GM10248 (cell line): ENCODE measurements around the gene SLC7A5.
"Not testable (repeated sequence)": the region's sequence is repeated elsewhere in the genome, so short reads cannot be mapped to it uniquely, and the experiment has no call there.

ENCODE experiments used
- CTCF ChIA-PET: fragments of 300-600 bp; sonication (Branson Sonifier 250); formaldehyde crosslinking; extraction: SDS; loops from one replicate; lab custom pipeline; 2021; ENCODE audit warnings: antibody characterized with exemption; lab: Yijun Ruan, JAX
- POLR2A ChIA-PET: fragments of 350-650 bp; sonication (Branson Sonifier 250); formaldehyde crosslinking; extraction: SDS; loops from one replicate; lab custom pipeline; 2020; ENCODE audit warnings: antibody characterized with exemption; lab: Yijun Ruan, JAX
- DNase-seq: peaks from one replicate; pipeline ENCODE4 v3.0.0; 2012; ENCODE audit errors: extremely low spot score
- CTCF ChIP-seq: IDR thresholded peaks from 2 replicates; pipeline ENCODE4 v1.5.1; 2012; ENCODE audit warnings: mild to moderate bottlenecking, low read depth; ENCODE audit errors: extremely low read depth, missing control alignments, control extremely low read depth

SLC7A5 gene

GRCh38 chr16:87792205-87792565 lies 77.1 kb downstream of the SLC7A5 start:
- ChIA-PET CTCF (interaction anchor here (1.0 to 1.6 kb wide), 6 partner anchors 10 to 79 kb away, joined by 3 to 17 read pairs (median 4); no protein-coding TSS in a partner anchor), POLR2A (no interaction called here)
- no peak for DNase-seq
- no peak for TF ChIP-seq CTCF

- ChIA-PET POLR2A (interaction anchor here (1.1 kb wide), 1 partner anchor 77 kb away, joined by 5 read pairs; no protein-coding TSS in a partner anchor), CTCF (interaction anchor here (1.0 to 2.7 kb wide), 7 partner anchors 10 to 83 kb away, joined by 3 to 29 read pairs (median 3); no protein-coding TSS in a partner anchor)
- DNase-seq, result peak; percentile 10
- TF ChIP-seq CTCF, result no peak
Measured at GRCh38 chr16:87791295-87792204, 77.8 kb downstream of the SLC7A5 start.

GRCh38 chr16:87790292-87791100 lies 78.8 kb downstream of the SLC7A5 start:
- TF ChIP-seq CTCF, result no peak
- POLR2A ChIA-PET, result interaction anchor here (1.1 kb wide), 1 partner anchor 78 kb away, joined by 5 read pairs; no protein-coding TSS in a partner anchor
- DNase-seq, result no peak
- CTCF ChIA-PET, result interaction anchor here (1.0 to 2.8 kb wide), 4 partner anchors 10 to 84 kb away, joined by 3 to 29 read pairs (median 6); no protein-coding TSS in a partner anchor

GRCh38 chr16:87789437-87790291 lies 79.6 kb downstream of the SLC7A5 start:
- TF ChIP-seq CTCF, result no peak
- POLR2A ChIA-PET, result no interaction called here
- CTCF ChIA-PET, result interaction anchor here (1.0 to 2.8 kb wide), 3 partner anchors 9 to 21 kb away, joined by 3 to 29 read pairs (median 9); no protein-coding TSS in a partner anchor
- DNase-seq, result no peak

- CTCF ChIA-PET, result interaction anchor here (1.4 to 2.8 kb wide), 4 partner anchors 9 to 83 kb away, joined by 5 to 29 read pairs (median 10); no protein-coding TSS in a partner anchor
- POLR2A ChIA-PET, DNase-seq: not testable (repeated sequence)
Measured at GRCh38 chr16:87788730-87789436, 80.4 kb downstream of the SLC7A5 start.

- CTCF ChIA-PET, result interaction anchor here (0.9 to 1.4 kb wide), 3 partner anchors 8 to 84 kb away, joined by 4 to 10 read pairs (median 5); no protein-coding TSS in a partner anchor
- DNase-seq, POLR2A ChIA-PET: not testable (repeated sequence)
Measured at GRCh38 chr16:87787451-87788091, 81.7 kb downstream of the SLC7A5 start.
